Measurements from ENCODE around the gene TIAM1.

DNA sequence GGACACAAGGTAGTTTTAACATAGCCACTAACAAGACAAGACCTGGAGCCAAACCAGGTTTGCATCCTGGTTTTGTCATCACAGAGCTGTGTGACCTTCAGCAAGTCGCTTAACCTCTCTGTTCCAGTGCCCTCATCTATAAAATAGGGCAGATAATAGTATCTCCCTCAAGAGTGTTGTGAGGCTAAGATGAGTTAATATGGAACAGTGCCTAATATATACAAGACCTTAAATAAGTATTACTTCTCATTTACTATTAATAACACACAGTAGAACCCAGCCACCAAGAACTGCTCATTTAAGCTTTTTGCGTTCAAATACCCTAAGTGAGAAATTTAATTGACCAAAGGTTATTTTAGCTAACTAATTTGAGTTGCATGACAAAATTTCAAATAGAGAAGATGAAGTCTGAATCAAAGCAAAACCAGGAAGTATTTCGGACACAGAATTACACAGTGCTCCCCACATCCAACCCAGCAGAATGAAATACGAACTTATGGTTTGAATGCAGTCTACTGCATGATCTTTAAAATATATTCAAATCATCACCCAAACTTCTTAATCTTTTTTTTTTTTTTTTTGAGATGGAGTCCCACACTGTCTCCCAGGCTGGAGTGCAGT is 181.9 kb downstream of the TIAM1 start:
- TF ChIP-seq, protein P1, sequence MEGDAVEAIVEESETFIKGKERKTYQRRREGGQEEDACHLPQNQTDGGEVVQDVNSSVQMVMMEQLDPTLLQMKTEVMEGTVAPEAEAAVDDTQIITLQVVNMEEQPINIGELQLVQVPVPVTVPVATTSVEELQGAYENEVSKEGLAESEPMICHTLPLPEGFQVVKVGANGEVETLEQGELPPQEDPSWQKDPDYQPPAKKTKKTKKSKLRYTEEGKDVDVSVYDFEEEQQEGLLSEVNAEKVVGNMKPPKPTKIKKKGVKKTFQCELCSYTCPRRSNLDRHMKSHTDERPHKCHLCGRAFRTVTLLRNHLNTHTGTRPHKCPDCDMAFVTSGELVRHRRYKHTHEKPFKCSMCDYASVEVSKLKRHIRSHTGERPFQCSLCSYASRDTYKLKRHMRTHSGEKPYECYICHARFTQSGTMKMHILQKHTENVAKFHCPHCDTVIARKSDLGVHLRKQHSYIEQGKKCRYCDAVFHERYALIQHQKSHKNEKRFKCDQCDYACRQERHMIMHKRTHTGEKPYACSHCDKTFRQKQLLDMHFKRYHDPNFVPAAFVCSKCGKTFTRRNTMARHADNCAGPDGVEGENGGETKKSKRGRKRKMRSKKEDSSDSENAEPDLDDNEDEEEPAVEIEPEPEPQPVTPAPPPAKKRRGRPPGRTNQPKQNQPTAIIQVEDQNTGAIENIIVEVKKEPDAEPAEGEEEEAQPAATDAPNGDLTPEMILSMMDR (conservative IDR thresholded peaks at IDR 0.05): no peak
- no peak for TF ChIP-seq EZH2 (IDR thresholded peaks at IDR 0.05; ENCODE audit: low read depth)

All from PC-9 (cell line).